PC-3 (cell line): ENCODE results near the gene DAP3. TPM values are rescaled to one million over a fixed set of nuclear protein-coding genes. Genes with fewer than 3 reads are reported as not detected.
"Not testable (repeated sequence)": the region's sequence is repeated elsewhere in the genome, so short reads cannot be mapped to it uniquely, and the experiment has no call there.

Experiments
- ATAC-seq: fragments of 200-7000 bp; cut with Tn5 transposase; 2 replicates; pipeline ENCODE4 v1.9.1; 2020; ENCODE audit warnings: mild to moderate bottlenecking, moderate library complexity
- BruUV-seq: library from RNA; stranded (reverse); fragments of 400-500 nt; replicated peaks from 2 replicates; lab custom pipeline; 2021; lab: Mats Ljungman, UMichigan
- CTCF ChIA-PET: fragments of 300-600 bp; sonication (Branson Sonifier 250); formaldehyde crosslinking; loops from one replicate; lab custom pipeline; 2022; ENCODE audit warnings: antibody characterized with exemption; lab: Charles Lee
- POLR2A ChIA-PET: fragments of 300-600 bp; sonication (Branson Sonifier 250); formaldehyde crosslinking; loops from one replicate; lab custom pipeline; 2022; ENCODE audit warnings: antibody characterized with exemption; ENCODE audit not compliant: unreplicated experiment; lab: Charles Lee
- DNase-seq: peaks from one replicate; pipeline ENCODE4 v3.0.0-alpha.2; 2015
- H2AFZ ChIP-seq: fragments of 300-600 bp; sonication (generic); 2 replicates; pipeline ENCODE4 v1.6.0; 2016; ENCODE audit warnings: antibody characterized with exemption, low read length
- H3F3A ChIP-seq: fragments of 300-600 bp; sonication (generic); one replicate; pipeline ENCODE4 v1.6.0; 2017; ENCODE audit warnings: antibody characterized with exemption, low read length, control low read depth, mild to moderate bottlenecking; ENCODE audit not compliant: unreplicated experiment
- H3K27ac ChIP-seq: fragments of 300-600 bp; sonication (generic); 2 replicates; pipeline ENCODE4 v1.5.1; 2016; ENCODE audit warnings: mild to moderate bottlenecking, low read length
- H3K27me3 ChIP-seq: fragments of 300-600 bp; sonication (generic); 2 replicates; pipeline ENCODE4 v1.6.1; 2016; ENCODE audit warnings: low read length, mixed read lengths
- H3K36me3 ChIP-seq: fragments of 300-600 bp; sonication (generic); 2 replicates; pipeline ENCODE4 v1.6.1; 2016; ENCODE audit warnings: low read depth, mixed run types, low read length, mixed read lengths
- H3K4me1 ChIP-seq: fragments of 300-600 bp; sonication (generic); 2 replicates; pipeline ENCODE4 v1.5.1; 2016; ENCODE audit warnings: low read length; ENCODE audit not compliant: insufficient read depth
- H3K4me2 ChIP-seq: fragments of 300-600 bp; sonication (generic); 2 replicates; pipeline ENCODE4 v1.6.0; 2016; ENCODE audit warnings: low read length
- H3K4me3 ChIP-seq: fragments of 300-600 bp; sonication (generic); 2 replicates; pipeline ENCODE4 v1.5.1; 2016; ENCODE audit warnings: mild to moderate bottlenecking, low read length, mixed read lengths
- H3K79me2 ChIP-seq: fragments of 300-600 bp; sonication (generic); 2 replicates; pipeline ENCODE4 v1.6.1; 2017; ENCODE audit warnings: low read length, mixed read lengths
- H3K9ac ChIP-seq: fragments of 300-600 bp; sonication (generic); 2 replicates; pipeline ENCODE4 v1.6.0; 2016; ENCODE audit warnings: mild to moderate bottlenecking, low read length
- H3K9me2 ChIP-seq: fragments of 300-600 bp; sonication (generic); replicated peaks from 2 replicates; pipeline ENCODE4 v1.6.1; 2016; ENCODE audit warnings: mixed run types, low read length, mixed read lengths
- H3K9me3 ChIP-seq: fragments of 300-600 bp; sonication (generic); 2 replicates; pipeline ENCODE4 v1.6.1; 2016; ENCODE audit warnings: low read length, mixed read lengths
- H4K20me1 ChIP-seq: fragments of 300-600 bp; sonication (generic); 2 replicates; pipeline ENCODE4 v1.6.1; 2016; ENCODE audit warnings: low read length, mixed read lengths
- CTCF ChIP-seq: fragments of 300-600 bp; sonication (generic); conservative IDR thresholded peaks from 2 replicates; pipeline ENCODE4 v1.5.1; 2017; ENCODE audit warnings: antibody characterized with exemption, low read depth, mild to moderate bottlenecking, low read length
- EZH2 ChIP-seq: fragments of 300-600 bp; sonication (generic); IDR thresholded peaks from one replicate; pipeline ENCODE4 v1.6.1; 2017; ENCODE audit warnings: antibody characterized with exemption, mild to moderate bottlenecking, low read length; ENCODE audit not compliant: unreplicated experiment
- EZH2phosphoT487 ChIP-seq: fragments of 300-600 bp; sonication (generic); IDR thresholded peaks from 2 replicates; pipeline ENCODE4 v1.6.1; 2018; ENCODE audit warnings: mild to moderate bottlenecking, antibody characterized with exemption, low read length, borderline replicate concordance
- intact Hi-C: fragments of 100-400 bp; cut with micrococcal nuclease; formaldehyde crosslinking; loops from 2 replicates; pipeline ENCODE4 v1.9.0; 2023
- total RNA-seq: library from RNA; depleted of rRNA; stranded (reverse); fragments of >200 nt; gene quantifications from 2 replicates; pipeline ENCODE4 v1.2.3, GENCODE V29; 2014

The DAP3 gene
- total RNA-seq, 1 experiment from 2014 or later, result 144 TPM

GRCh38 chr1:155760751-155761475 is 72.0 kb downstream of the DAP3 start:
- peak overlapping the region; percentile 21 for H3K4me2 ChIP-seq
- no peak overlapping the region for H3K4me3 ChIP-seq
- peaks cover 18% of the 10 kb centered on the region for H3F3A ChIP-seq
- H3K9me3 ChIP-seq, result no peaks in the 10 kb centered on the region
- H2AFZ ChIP-seq, result no peak overlapping the region
- no peak overlapping the region; the same call in 1 of the 2 replicates for H3K9ac ChIP-seq
- no peaks in the 10 kb centered on the region for H4K20me1 ChIP-seq
- intact Hi-C loops, result no loop called here
- POLR2A ChIA-PET, result interaction anchor here (0.5 kb wide), 1 partner anchor 294 kb away, joined by 8 read pairs; no protein-coding TSS in a partner anchor
- 0 out of 2 replicates have a peak, but pooled peaks cover 7% of the 10 kb centered on the region for H3K79me2 ChIP-seq
- no peaks in the 10 kb centered on the region for H3K27me3 ChIP-seq
- no peak for TF ChIP-seq EZH2
- no peak for TF ChIP-seq EZH2phosphoT487
- TF ChIP-seq CTCF, result no peak
- CTCF ChIA-PET, result no interaction called here
- peaks cover 48% of the 10 kb centered on the region for H3K36me3 ChIP-seq
- H3K9me2 ChIP-seq, result no peaks in the 10 kb centered on the region
- ATAC-seq (no peak; the same call in 1 of the 2 replicates), DNase-seq (peak; percentile 49)
- peak overlapping the region; percentile 76 for H3K27ac ChIP-seq
- no TSS peak for BruUV-seq
- H3K4me1 ChIP-seq, result peaks cover 42% of the 10 kb centered on the region

GRCh38 chr1:155761736-155762405 is 73.0 kb downstream of the DAP3 start:
- H3K4me1 ChIP-seq, result peaks cover 42% of the 10 kb centered on the region
- peak overlapping the region; percentile 89; the same call in 1 of the 2 replicates for H3K27ac ChIP-seq
- no peaks in the 10 kb centered on the region for H3K27me3 ChIP-seq
- intact Hi-C loops, result no loop called here
- peaks cover 18% of the 10 kb centered on the region for H3F3A ChIP-seq
- TF ChIP-seq EZH2, result no peak
- TF ChIP-seq CTCF, result no peak
- TF ChIP-seq EZH2phosphoT487, result no peak
- H3K9me3 ChIP-seq, result no peaks in the 10 kb centered on the region
- H3K4me2 ChIP-seq, result no peak overlapping the region
- no peak overlapping the region for H3K4me3 ChIP-seq
- no peak overlapping the region for H2AFZ ChIP-seq
- ChIA-PET POLR2A (interaction anchor here (0.6 kb wide), 1 partner anchor 1936 kb away, joined by 3 read pairs; no protein-coding TSS in a partner anchor), CTCF (no interaction called here)
- H3K36me3 ChIP-seq, result peaks cover 41% of the 10 kb centered on the region
- no peaks in the 10 kb centered on the region for H4K20me1 ChIP-seq
- H3K79me2 ChIP-seq, result 0 out of 2 replicates have a peak, but pooled peaks cover 7% of the 10 kb centered on the region
- DNase-seq (no peak), ATAC-seq (no peak)
- no TSS peak for BruUV-seq
- no peaks in the 10 kb centered on the region for H3K9me2 ChIP-seq
- no peak overlapping the region for H3K9ac ChIP-seq

GRCh38 chr1:155763090-155763815 is 74.4 kb downstream of the DAP3 start:
- H3K27me3 ChIP-seq, intact Hi-C loops, CTCF ChIA-PET, H2AFZ ChIP-seq, BruUV-seq, H3K9me3 ChIP-seq, H4K20me1 ChIP-seq, H3K9me2 ChIP-seq, H3K79me2 ChIP-seq: not testable (repeated sequence)
- ATAC-seq, result peak; percentile 92
- peaks cover 38% of the 10 kb centered on the region for H3K36me3 ChIP-seq
- peak overlapping the region; percentile 45 for H3K9ac ChIP-seq
- peak overlapping the region; percentile 89 for H3K27ac ChIP-seq
- peaks cover 18% of the 10 kb centered on the region for H3F3A ChIP-seq
- POLR2A ChIA-PET, result interaction anchor here (0.6 kb wide), 1 partner anchor 153 kb away, joined by 6 read pairs; no protein-coding TSS in a partner anchor
- peaks cover 42% of the 10 kb centered on the region for H3K4me1 ChIP-seq
- peak overlapping the region; percentile 70 for H3K4me2 ChIP-seq
- H3K4me3 ChIP-seq, result peak overlapping the region; percentile 38; the same call in 1 of the 2 replicates
- DNase-seq, result peak; percentile 99

GRCh38 chr1:155763989-155764388 is 75.1 kb downstream of the DAP3 start:
- POLR2A ChIA-PET, result interaction anchor here (0.6 kb wide), 1 partner anchor 92 kb away, joined by 3 read pairs; no protein-coding TSS in a partner anchor
- BruUV-seq, DNase-seq, ATAC-seq, H3K9me2 ChIP-seq, H4K20me1 ChIP-seq, H3K27me3 ChIP-seq, intact Hi-C loops, H3K79me2 ChIP-seq, H3K9me3 ChIP-seq, CTCF ChIA-PET, H3K4me3 ChIP-seq, H2AFZ ChIP-seq: not testable (repeated sequence)
- peak overlapping the region; percentile 89 for H3K27ac ChIP-seq
- H3K9ac ChIP-seq, result peak overlapping the region; percentile 45
- H3K4me2 ChIP-seq, result peak overlapping the region; percentile 11; the same call in 1 of the 2 replicates
- H3K36me3 ChIP-seq, result peaks cover 36% of the 10 kb centered on the region
- peaks cover 18% of the 10 kb centered on the region for H3F3A ChIP-seq
- peaks cover 42% of the 10 kb centered on the region for H3K4me1 ChIP-seq
